Lower lobe of right lung (tissue), 2 donors: Measurements from ENCODE around the gene MRAP. TPM values are rescaled to one million over a fixed set of nuclear protein-coding genes. Genes with fewer than 3 reads are reported as not detected.
A peak's percentile ranks its signal among the peaks of the same experiment; 100 is the strongest.

Experiments
- ATAC-seq, 2 donors: fragments of 200-7000 bp; cut with Tn5 transposase; one replicate each; pipeline ENCODE4 v1.9.1; 2020 to 2022; ENCODE audit warnings: mild to moderate bottlenecking in 2 of 2, moderate library complexity in 2 of 2
- DNase-seq: peaks from one replicate; pipeline ENCODE4 v3.0.0-alpha.2; 2020
- H3K27ac ChIP-seq: fragments of 200-600 bp; one replicate; pipeline ENCODE4 v1.8.0; 2022
- H3K27me3 ChIP-seq: fragments of 200-600 bp; one replicate; pipeline ENCODE4 v1.8.0; 2022; ENCODE audit warnings: low read depth
- H3K36me3 ChIP-seq: fragments of 200-600 bp; one replicate; pipeline ENCODE4 v1.8.0; 2022; ENCODE audit warnings: mild to moderate bottlenecking
- H3K4me1 ChIP-seq: fragments of 200-600 bp; one replicate; pipeline ENCODE4 v1.8.0; 2022
- H3K4me3 ChIP-seq: fragments of 200-600 bp; one replicate; pipeline ENCODE4 v1.8.0; 2022; ENCODE audit warnings: mild to moderate bottlenecking
- H3K9me3 ChIP-seq: fragments of 200-600 bp; one replicate; pipeline ENCODE4 v1.8.0; 2022
- intact Hi-C: fragments of 100-400 bp; cut with DNase I; formaldehyde crosslinking; loops from one replicate; pipeline ENCODE4 v1.11.0; 2022
- total RNA-seq: library from RNA; stranded (reverse); fragmentation: NEBNext Ultra II Directional; extraction: Animal tissue kit (Norgen Biotek cat#: 25700); gene quantifications from one replicate; pipeline ENCODE4 v1.2.1, GENCODE V29; 2021
- TF ChIP-seq, protein P1 (sequence below): fragments of 200-600 bp; IDR thresholded peaks from one replicate; pipeline ENCODE4 v1.8.0; 2022; ENCODE audit warnings: antibody characterized with exemption, mild to moderate bottlenecking
- donor health status: DM: no; HTN: yes; CAD: no; lungs with severe emphysema.

MRAP gene
- total RNA-seq, 1 donor from 2014 or later, result not detected

GRCh38 chr21:32312326-32312725, 13.7 kb downstream of the MRAP start:
- Histone ChIP-seq H3K36me3 (peaks cover 56% of the 10 kb centered on the region), H3K4me3 (no peak overlapping the region), H3K27ac (no peak overlapping the region), H3K27me3 (no peaks in the 10 kb centered on the region), H3K4me1 (no peaks in the 10 kb centered on the region), H3K9me3 (no peaks in the 10 kb centered on the region)
- DNase-seq, result no peak
- intact Hi-C loops, result no loop called here
- TF ChIP-seq, protein P1, sequence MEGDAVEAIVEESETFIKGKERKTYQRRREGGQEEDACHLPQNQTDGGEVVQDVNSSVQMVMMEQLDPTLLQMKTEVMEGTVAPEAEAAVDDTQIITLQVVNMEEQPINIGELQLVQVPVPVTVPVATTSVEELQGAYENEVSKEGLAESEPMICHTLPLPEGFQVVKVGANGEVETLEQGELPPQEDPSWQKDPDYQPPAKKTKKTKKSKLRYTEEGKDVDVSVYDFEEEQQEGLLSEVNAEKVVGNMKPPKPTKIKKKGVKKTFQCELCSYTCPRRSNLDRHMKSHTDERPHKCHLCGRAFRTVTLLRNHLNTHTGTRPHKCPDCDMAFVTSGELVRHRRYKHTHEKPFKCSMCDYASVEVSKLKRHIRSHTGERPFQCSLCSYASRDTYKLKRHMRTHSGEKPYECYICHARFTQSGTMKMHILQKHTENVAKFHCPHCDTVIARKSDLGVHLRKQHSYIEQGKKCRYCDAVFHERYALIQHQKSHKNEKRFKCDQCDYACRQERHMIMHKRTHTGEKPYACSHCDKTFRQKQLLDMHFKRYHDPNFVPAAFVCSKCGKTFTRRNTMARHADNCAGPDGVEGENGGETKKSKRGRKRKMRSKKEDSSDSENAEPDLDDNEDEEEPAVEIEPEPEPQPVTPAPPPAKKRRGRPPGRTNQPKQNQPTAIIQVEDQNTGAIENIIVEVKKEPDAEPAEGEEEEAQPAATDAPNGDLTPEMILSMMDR, result no peak
- ATAC-seq, result no peak

- H3K27me3 ChIP-seq, result no peaks in the 10 kb centered on the region
- H3K9me3 ChIP-seq, result no peaks in the 10 kb centered on the region
- no peak overlapping the region for H3K27ac ChIP-seq
- DNase-seq (no peak), ATAC-seq (no peak)
- TF ChIP-seq, protein P1, result no peak
- intact Hi-C loops, result no loop called here
- peaks cover 63% of the 10 kb centered on the region for H3K36me3 ChIP-seq
- H3K4me1 ChIP-seq, result no peaks in the 10 kb centered on the region
- no peak overlapping the region for H3K4me3 ChIP-seq
Observed at GRCh38 chr21:32312976-32313375, 14.3 kb downstream of the MRAP start.

GRCh38 chr21:32314806-32315205, 16.2 kb downstream of the MRAP start:
- H3K27me3 ChIP-seq, result no peaks in the 10 kb centered on the region
- intact Hi-C loops, result no loop called here
- no peaks in the 10 kb centered on the region for H3K9me3 ChIP-seq
- no peak overlapping the region for H3K4me3 ChIP-seq
- DNase-seq, result no peak
- TF ChIP-seq, protein P1, result no peak
- no peak for ATAC-seq
- H3K36me3 ChIP-seq, result peaks cover 81% of the 10 kb centered on the region
- H3K4me1 ChIP-seq, result no peaks in the 10 kb centered on the region
- H3K27ac ChIP-seq, result no peak overlapping the region

DNA sequence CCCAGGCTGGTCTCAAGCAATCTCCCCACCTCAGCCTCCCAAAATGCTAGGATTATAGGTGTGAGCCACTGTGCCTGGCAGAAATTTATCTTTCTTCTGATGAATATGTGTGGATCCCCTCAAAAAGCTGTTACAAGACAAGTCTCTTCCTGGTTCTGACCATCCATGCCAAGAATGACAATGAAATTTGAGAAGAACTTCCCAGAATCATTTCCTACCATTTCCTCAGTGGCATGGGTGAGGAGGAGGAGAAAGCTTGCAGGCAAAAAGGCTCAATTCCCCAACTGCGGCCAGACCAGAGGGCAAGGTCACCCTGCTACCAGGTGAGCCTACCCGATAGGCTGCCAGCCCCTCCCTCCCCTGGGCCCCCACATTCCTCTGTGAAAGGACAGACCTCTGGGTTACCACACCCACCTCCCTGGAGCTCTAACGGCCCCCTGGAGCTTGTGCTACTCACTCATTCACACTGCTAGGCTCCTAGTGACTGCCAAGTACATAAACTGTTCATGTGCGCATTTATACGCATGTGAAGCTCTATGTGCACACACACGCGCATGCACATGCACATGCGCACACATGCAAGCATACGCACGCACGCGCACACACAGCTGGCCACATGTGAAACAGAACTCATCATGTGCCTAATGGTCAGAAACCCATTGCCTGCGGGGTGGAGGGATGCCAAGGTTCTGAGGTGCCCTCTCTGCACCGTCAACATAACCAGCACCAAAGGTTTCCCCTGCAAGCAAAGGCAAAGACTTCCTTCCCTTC, 17.0 kb downstream of the MRAP start:
- Histone ChIP-seq H3K27me3 (no peaks in the 10 kb centered on the region), H3K4me1 (no peaks in the 10 kb centered on the region), H3K36me3 (peaks cover 90% of the 10 kb centered on the region), H3K9me3 (no peaks in the 10 kb centered on the region), H3K4me3 (no peak overlapping the region), H3K27ac (no peak overlapping the region)
- TF ChIP-seq, protein P1, result no peak
- no peak for ATAC-seq
- DNase-seq, result no peak
- intact Hi-C loops, result no loop called here

DNA sequence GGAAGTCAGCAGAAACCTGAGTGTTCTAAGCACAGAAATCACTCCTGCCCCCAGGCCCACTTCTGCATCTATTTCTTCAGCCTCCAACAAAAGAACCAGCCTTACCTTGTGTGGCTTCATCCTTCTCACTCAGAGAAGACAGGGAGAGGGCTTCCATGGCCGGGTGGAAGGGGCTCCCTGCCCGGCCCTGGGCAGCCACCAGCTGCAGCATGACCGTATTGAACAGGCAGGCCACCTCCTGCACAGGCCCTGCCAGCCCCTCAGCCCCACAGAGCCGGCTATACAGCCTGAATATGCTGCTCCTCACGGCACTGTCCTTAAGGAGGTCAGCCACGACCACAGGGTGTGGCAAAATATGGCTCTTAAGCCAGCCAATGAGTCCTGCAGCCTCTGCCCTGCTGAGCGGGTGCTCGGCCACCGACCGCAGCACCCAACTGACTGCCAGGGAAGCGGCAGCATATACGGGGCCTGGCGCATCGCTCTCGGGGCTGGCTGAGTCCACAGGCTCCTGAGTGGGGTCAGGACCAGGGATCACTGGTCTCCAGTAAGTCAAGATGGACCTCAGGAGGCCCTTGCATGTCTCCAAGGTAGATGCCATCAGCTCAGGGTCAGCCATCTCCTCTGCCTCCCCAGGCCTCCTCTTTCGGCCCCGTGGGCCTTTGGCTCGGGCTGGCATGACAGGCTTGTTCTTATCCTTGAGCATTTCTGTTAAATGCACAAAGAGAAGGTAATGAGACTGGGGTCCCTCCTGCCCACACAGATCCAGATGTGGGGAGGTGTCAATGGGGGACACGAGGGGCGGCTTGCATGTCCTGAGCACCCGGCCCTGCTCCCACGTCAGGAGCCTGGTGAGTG, 17.9 kb downstream of the MRAP start:
- Histone ChIP-seq H3K4me3 (no peak overlapping the region), H3K9me3 (no peaks in the 10 kb centered on the region), H3K27me3 (no peaks in the 10 kb centered on the region), H3K4me1 (no peaks in the 10 kb centered on the region), H3K36me3 (peaks cover 99% of the 10 kb centered on the region), H3K27ac (no peak overlapping the region)
- DNase-seq, result no peak
- TF ChIP-seq, protein P1, result no peak
- ATAC-seq, result peak in 1 of 2 donors; percentile 17
- intact Hi-C loops, result no loop called here
